ENCODE data around the gene GADD45GIP1. TPM values are rescaled to one million over a fixed set of nuclear protein-coding genes. Genes with fewer than 3 reads are reported as not detected.

GADD45GIP1 gene
- polyA plus RNA-seq, 1 donor from 2014 or later, result 21.3 TPM

GRCh38 chr19:12935071-12935470 is 22.0 kb downstream of the GADD45GIP1 start:
- Histone ChIP-seq H3K79me2 (replicated peaks; ENCODE audit: insufficient read depth, low read length) (peaks cover 31% of the 10 kb centered on the region), H3K36me3 (ENCODE audit: insufficient read depth, low read length) (no peaks in the 10 kb centered on the region), H3K4me3 (ENCODE audit: low read length) (no peak overlapping the region), H2AFZ (ENCODE audit: low read depth, low read length) (no peak overlapping the region), H3F3A (ENCODE audit: insufficient read depth, low read length, poor library complexity, severe bottlenecking) (no peaks in the 10 kb centered on the region), H3K27ac (ENCODE audit: low read length) (no peak overlapping the region), H3K9ac (ENCODE audit: low read length) (no peak overlapping the region), H4K20me1 (ENCODE audit: insufficient read depth) (no peaks in the 10 kb centered on the region), H3K4me2 (ENCODE audit: low read length) (no peak overlapping the region), H3K27me3 (ENCODE audit: insufficient read depth, low read depth, low read length) (no peaks in the 10 kb centered on the region), H3K9me3 (ENCODE audit: low read length) (no peaks in the 10 kb centered on the region), H3K9me2 (ENCODE audit: insufficient read depth, low read length) (no peaks in the 10 kb centered on the region)
- no peak for TF ChIP-seq RAD21 (conservative IDR thresholded peaks at IDR 0.05)
- no peak for TF ChIP-seq POLR2AphosphoS5 (IDR thresholded peaks at IDR 0.05)
- no peak for TF ChIP-seq TAF1 (IDR thresholded peaks at IDR 0.05; ENCODE audit: low read depth)
- no peak for TF ChIP-seq EP300 (conservative IDR thresholded peaks at IDR 0.05; ENCODE audit: poor library complexity, severe bottlenecking)

DNA sequence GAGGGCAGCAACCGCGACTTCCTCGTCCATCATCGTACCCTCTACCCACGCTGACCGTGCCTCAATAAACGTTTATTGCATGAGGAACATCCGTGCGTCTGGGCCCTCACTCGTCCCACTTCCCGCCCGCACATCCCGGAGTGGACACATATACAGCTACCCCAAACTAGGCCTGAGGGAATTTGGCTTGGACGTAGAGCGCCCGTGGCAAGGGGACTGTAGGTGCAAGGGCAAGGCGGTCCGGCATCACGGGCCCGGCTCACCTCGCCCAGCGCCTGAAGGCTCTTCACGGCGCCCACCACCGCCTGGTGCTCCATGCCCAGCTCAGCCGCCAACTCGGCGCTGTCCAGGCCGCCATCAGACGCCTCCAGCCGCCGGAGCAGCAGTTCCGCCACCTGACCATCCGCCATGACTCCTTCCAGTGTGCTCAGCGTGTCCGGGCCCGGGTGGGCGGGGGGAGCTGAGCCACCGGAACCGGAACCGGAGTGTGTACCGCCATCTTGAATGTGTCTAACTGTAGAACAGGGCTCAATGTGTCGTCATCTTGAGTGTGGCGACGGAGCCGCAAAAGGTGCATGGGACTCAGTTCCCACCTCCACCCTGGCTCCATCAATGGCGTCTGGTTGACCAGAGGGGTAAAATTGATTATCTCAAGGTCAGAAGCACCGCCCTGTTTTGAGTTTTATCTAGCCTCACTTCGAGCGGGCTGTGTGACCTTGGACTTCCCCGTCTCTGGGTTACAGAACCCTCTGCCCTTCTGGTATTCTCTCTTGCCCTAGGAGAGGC is 23.5 kb downstream of the GADD45GIP1 start, which contains the start of gene FARSA:
Gene FARSA, minus strand, starts transcription at position 425 of the 786 bp plus-strand sequence. Its CDS starts 15 bp downstream, at position 410.
- peak within 1 kb of the TSS; percentile 81 for H3K27ac ChIP-seq (ENCODE audit: low read length)

More for the DNA sequence above, 23.5 kb downstream of the GADD45GIP1 start, which contains the start of gene FARSA:
- TF ChIP-seq MXI1 (conservative IDR thresholded peaks at IDR 0.05; ENCODE audit: poor library complexity, severe bottlenecking) (peak; percentile 96), TAF1 (IDR thresholded peaks at IDR 0.05; ENCODE audit: low read depth) (no peak), CTCF (IDR thresholded peaks at IDR 0.05; ENCODE audit: poor library complexity, severe bottlenecking) (peak; percentile 22), EZH2 (IDR thresholded peaks at IDR 0.05; ENCODE audit: borderline replicate concordance, insufficient read depth, low read length, poor library complexity, severe bottlenecking) (no peak), POLR2AphosphoS5 (IDR thresholded peaks at IDR 0.05) (peak; percentile 100), RAD21 (conservative IDR thresholded peaks at IDR 0.05) (no peak)
- TF ChIP-seq, protein P1, sequence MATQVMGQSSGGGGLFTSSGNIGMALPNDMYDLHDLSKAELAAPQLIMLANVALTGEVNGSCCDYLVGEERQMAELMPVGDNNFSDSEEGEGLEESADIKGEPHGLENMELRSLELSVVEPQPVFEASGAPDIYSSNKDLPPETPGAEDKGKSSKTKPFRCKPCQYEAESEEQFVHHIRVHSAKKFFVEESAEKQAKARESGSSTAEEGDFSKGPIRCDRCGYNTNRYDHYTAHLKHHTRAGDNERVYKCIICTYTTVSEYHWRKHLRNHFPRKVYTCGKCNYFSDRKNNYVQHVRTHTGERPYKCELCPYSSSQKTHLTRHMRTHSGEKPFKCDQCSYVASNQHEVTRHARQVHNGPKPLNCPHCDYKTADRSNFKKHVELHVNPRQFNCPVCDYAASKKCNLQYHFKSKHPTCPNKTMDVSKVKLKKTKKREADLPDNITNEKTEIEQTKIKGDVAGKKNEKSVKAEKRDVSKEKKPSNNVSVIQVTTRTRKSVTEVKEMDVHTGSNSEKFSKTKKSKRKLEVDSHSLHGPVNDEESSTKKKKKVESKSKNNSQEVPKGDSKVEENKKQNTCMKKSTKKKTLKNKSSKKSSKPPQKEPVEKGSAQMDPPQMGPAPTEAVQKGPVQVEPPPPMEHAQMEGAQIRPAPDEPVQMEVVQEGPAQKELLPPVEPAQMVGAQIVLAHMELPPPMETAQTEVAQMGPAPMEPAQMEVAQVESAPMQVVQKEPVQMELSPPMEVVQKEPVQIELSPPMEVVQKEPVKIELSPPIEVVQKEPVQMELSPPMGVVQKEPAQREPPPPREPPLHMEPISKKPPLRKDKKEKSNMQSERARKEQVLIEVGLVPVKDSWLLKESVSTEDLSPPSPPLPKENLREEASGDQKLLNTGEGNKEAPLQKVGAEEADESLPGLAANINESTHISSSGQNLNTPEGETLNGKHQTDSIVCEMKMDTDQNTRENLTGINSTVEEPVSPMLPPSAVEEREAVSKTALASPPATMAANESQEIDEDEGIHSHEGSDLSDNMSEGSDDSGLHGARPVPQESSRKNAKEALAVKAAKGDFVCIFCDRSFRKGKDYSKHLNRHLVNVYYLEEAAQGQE (IDR thresholded peaks at IDR 0.05; ENCODE audit: borderline replicate concordance), result peak; percentile 18
- H2AFZ ChIP-seq (ENCODE audit: low read depth, low read length), result peak within 1 kb of the TSS; percentile 78
- no peaks in the 10 kb centered on the region for H3K9me3 ChIP-seq (ENCODE audit: low read length)
- H4K20me1 ChIP-seq (ENCODE audit: insufficient read depth), result no peaks in the 10 kb centered on the region
- no peaks in the 10 kb centered on the region for H3F3A ChIP-seq (ENCODE audit: insufficient read depth, low read length, poor library complexity, severe bottlenecking)
- H3K9ac ChIP-seq (ENCODE audit: low read length), result peak within 1 kb of the TSS; percentile 93
- H3K27me3 ChIP-seq (ENCODE audit: insufficient read depth, low read depth, low read length), result no peaks in the 10 kb centered on the region
- no peaks in the 10 kb centered on the region for H3K9me2 ChIP-seq (ENCODE audit: insufficient read depth, low read length)
- H3K4me3 ChIP-seq (ENCODE audit: low read length), result peak within 1 kb of the TSS; percentile 100
- H3K36me3 ChIP-seq (ENCODE audit: insufficient read depth, low read length), result no peaks in the 10 kb centered on the region
- H3K4me2 ChIP-seq (ENCODE audit: low read length), result peak within 1 kb of the TSS; percentile 75
- H3K79me2 ChIP-seq (replicated peaks; ENCODE audit: insufficient read depth, low read length), result peaks cover 16% of the 10 kb centered on the region
